ENCODE measurements around the gene MALAT1. TPM values are rescaled to one million over a fixed set of nuclear protein-coding genes. Genes with fewer than 3 reads are reported as not detected.
A peak's percentile ranks its signal among the peaks of the same experiment; 100 is the strongest.

Gene MALAT1
- total RNA-seq, 1 experiment from 2014 or later: 6,000 TPM

- no TSS peak for BruUV-seq (replicated peaks)
- Histone ChIP-seq H3K27me3 (ENCODE audit: insufficient read depth, low read length) (no peaks in the 10 kb centered on the region), H3K27ac (ENCODE audit: low read depth, low read length) (peak overlapping the region; percentile 70; the same call in 1 of the 2 replicates), H3K4me1 (ENCODE audit: control insufficient read depth in 1 of 2, insufficient read depth in 2 of 2, low read length in 2 of 2) (peaks cover 60 to 72% of the 10 kb centered on the region in 2 experiments), H3K4me2 (ENCODE audit: low read length) (peak overlapping the region; percentile 78), H3K4me3 (replicated peaks in 1 of 2; ENCODE audit: low read depth in 1 of 2, low read length in 2 of 2) (no peak overlapping the region), H3K9ac (ENCODE audit: low read length) (0 out of 2 replicates have a peak overlapping the region, but pooled peaks have one; percentile 8), H3K9me2 (ENCODE audit: insufficient read depth) (no peaks in the 10 kb centered on the region), H3K36me3 (ENCODE audit: control insufficient read depth in 1 of 2, insufficient read depth in 2 of 2, low read length in 2 of 2) (peaks cover 5 to 12% of the 10 kb centered on the region in 2 experiments), H2AFZ (ENCODE audit: low read depth, low read length, poor library complexity, severe bottlenecking) (no peak overlapping the region), H3K9me3 (ENCODE audit: control insufficient read depth in 1 of 2, insufficient read depth in 1 of 2, low read depth in 1 of 2, low read length in 2 of 2) (no peaks in the 10 kb centered on the region), H4K20me1 (ENCODE audit: insufficient read depth) (no peaks in the 10 kb centered on the region), H3K79me2 (ENCODE audit: insufficient read depth, low read length) (peaks cover 26% of the 10 kb centered on the region)
- intact Hi-C loops (cut with micrococcal nuclease): no loop called here
- DNase-seq (ENCODE audit: low read depth, low spot score): no peak
- POLR2A ChIA-PET: interaction anchor here (1.2 to 2.0 kb wide), 4 partner anchors 9 to 18 kb away, joined by 4 to 7 read pairs (median 6); partner anchors contain the start of gene ZNRD2
- no peak for ATAC-seq
- RAD21 ChIA-PET (ENCODE audit: low non-redundant PET in 1 of 2, low total read pairs in 2 of 2, uncharacterized antibody in 2 of 2, unreplicated experiment in 2 of 2): interaction anchor here in 1 of 2 experiments (0.6 kb wide), 1 partner anchor 13 kb away, joined by 3 read pairs; no protein-coding TSS in a partner anchor
- TF ChIP-seq CTCF (IDR thresholded peaks at IDR 0.05 in 2 of 3, conservative IDR thresholded peaks at IDR 0.05 in 1 of 3; ENCODE audit: borderline replicate concordance in 1 of 3, insufficient read depth in 1 of 3, low read depth in 2 of 3, low read length in 2 of 3) (no peak; a peak in 1 of 6 replicates), MAX (IDR thresholded peaks at IDR 0.05) (no peak), TCF7L2 (IDR thresholded peaks at IDR 0.05; ENCODE audit: borderline replicate concordance, extremely low read depth, insufficient read depth, insufficient read length) (no peak), CEBPB (IDR thresholded peaks at IDR 0.05; ENCODE audit: low read depth) (no peak), REST (IDR thresholded peaks at IDR 0.05; ENCODE audit: low read depth) (no peak), ZFX (IDR thresholded peaks at IDR 0.05) (no peak), POLR2A (IDR thresholded peaks at IDR 0.05; ENCODE audit: borderline replicate concordance, extremely low read depth, insufficient read depth, insufficient read length) (no peak), ATF3 (IDR thresholded peaks at IDR 0.05) (no peak), SRF (IDR thresholded peaks at IDR 0.05; ENCODE audit: low read depth) (no peak), EZH2 (IDR thresholded peaks at IDR 0.05) (no peak), POLR2AphosphoS5 (IDR thresholded peaks at IDR 0.05; ENCODE audit: low read depth, low read length) (no peak), ELF1 (IDR thresholded peaks at IDR 0.05; ENCODE audit: borderline replicate concordance, low read depth) (no peak), JUND (IDR thresholded peaks at IDR 0.05) (no peak), YY1 (IDR thresholded peaks at IDR 0.05; ENCODE audit: extremely low read depth, insufficient replicate concordance, low read depth, low read length) (no peak), ZNF274 (IDR thresholded peaks at IDR 0.05; ENCODE audit: low read depth, low read length) (no peak), SP1 (IDR thresholded peaks at IDR 0.05; ENCODE audit: low read depth) (no peak), SIN3A (IDR thresholded peaks at IDR 0.05; ENCODE audit: low read depth) (no peak), EGR1 (IDR thresholded peaks at IDR 0.05; ENCODE audit: low read depth) (no peak)
- CTCF ChIA-PET: interaction anchor here (0.7 to 3.7 kb wide), 4 partner anchors 8 to 44 kb away, joined by 3 to 25 read pairs (median 6); no protein-coding TSS in a partner anchor
Measured at GRCh38 chr11:65552388-65552951, 53.6 kb downstream of the MALAT1 start.

Data from HCT116 (cell line).